HCT116 (cell line): ENCODE measurements around the gene TLR1. TPM values are rescaled to one million over a fixed set of nuclear protein-coding genes. Genes with fewer than 3 reads are reported as not detected.

Experiments used
- ATAC-seq: fragments of 200-7000 bp; cut with Tn5 transposase; 2 replicates; pipeline ENCODE4 v1.9.1; 2020; ENCODE audit warnings: mild to moderate bottlenecking, moderate library complexity
- BruUV-seq: library from RNA; stranded (reverse); fragments of 400-500 nt; replicated peaks from 2 replicates; lab custom pipeline; 2021; lab: Mats Ljungman, UMichigan
- CTCF ChIA-PET: fragments of 300-600 bp; sonication (Branson Sonifier 250); formaldehyde crosslinking; loops from one replicate; lab custom pipeline; 2021; ENCODE audit warnings: antibody characterized with exemption; lab: Charles Lee
- POLR2A ChIA-PET: fragments of 300-600, 350-600 bp; sonication (Branson Sonifier 250); formaldehyde crosslinking; loops from one replicate; lab custom pipeline; 2021; ENCODE audit warnings: antibody characterized with exemption; lab: Charles Lee
- RAD21 ChIA-PET, 2 experiments: fragments of 300-600 bp; sonication (Branson Sonifier 250); formaldehyde crosslinking; loops; one replicate each; lab custom pipeline; 2023; ENCODE audit warnings: low total read pairs in 2 of 2; ENCODE audit not compliant: uncharacterized antibody in 2 of 2, unreplicated experiment in 2 of 2, low non-redundant PET in 1 of 2; lab: Charles Lee
- DNase-seq: peaks from one replicate; pipeline ENCODE4 v3.0.0-alpha.2; 2010; ENCODE audit warnings: low read depth, low spot score
- H2AFZ ChIP-seq: fragments of 200-600 bp; shearing (Covaris generic), sonication (generic); 2 replicates; pipeline ENCODE4 v1.6.1; 2017; ENCODE audit warnings: low read depth, mixed run types, mixed read lengths, antibody characterized with exemption, low read length; ENCODE audit not compliant: poor library complexity, severe bottlenecking
- H3K27ac ChIP-seq: 2 replicates; pipeline ENCODE4 v1.5.1; 2012; ENCODE audit warnings: low read depth, low read length
- H3K27me3 ChIP-seq: fragments of 200-600 bp; sonication (generic); 2 replicates; pipeline ENCODE4 v1.6.1; 2016; ENCODE audit warnings: mixed run types, low read length, mixed read lengths; ENCODE audit not compliant: insufficient read depth
- H3K36me3 ChIP-seq, 2 experiments: fragments of 200-500 bp in 1 of 2; fragments of 200-600 bp in 1 of 2; sonication (Bioruptor generic) in 1 of 2; sonication (generic) in 1 of 2; 2 replicates each; pipeline versions ENCODE4 v1.5.1 to v1.6.1; 2014 to 2016; ENCODE audit warnings: low read length in 2 of 2, inconsistent platforms in 1 of 2, mixed read lengths in 1 of 2, mixed run types in 1 of 2; ENCODE audit not compliant: insufficient read depth in 2 of 2, control insufficient read depth in 1 of 2
- H3K4me1 ChIP-seq, 2 experiments: fragments of 200-600 bp in 1 of 2; sonication (generic) in 1 of 2; 2 replicates each; pipeline versions ENCODE4 v1.5.1 to v1.6.1; 2012 to 2017; ENCODE audit warnings: low read length in 2 of 2, inconsistent platforms in 1 of 2, mild to moderate bottlenecking in 1 of 2, mixed read lengths in 1 of 2, mixed run types in 1 of 2, moderate library complexity in 1 of 2; ENCODE audit not compliant: insufficient read depth in 2 of 2, control insufficient read depth in 1 of 2
- H3K4me2 ChIP-seq: fragments of 200-600 bp; sonication (generic); 2 replicates; pipeline ENCODE4 v1.6.1; 2017; ENCODE audit warnings: mixed run types, low read length, mixed read lengths
- H3K4me3 ChIP-seq, 2 experiments: fragments of 200-600 bp in 1 of 2; sonication (generic) in 1 of 2; replicated peaks in 1 of 2; 2 replicates each; pipeline ENCODE4 v1.5.1; 2011 to 2016; ENCODE audit warnings: low read length in 2 of 2, control low read depth in 1 of 2, low read depth in 1 of 2, mild to moderate bottlenecking in 1 of 2, mixed read lengths in 1 of 2, mixed run types in 1 of 2
- H3K79me2 ChIP-seq: fragments of 200-600 bp; sonication (generic); 2 replicates; pipeline ENCODE4 v1.6.1; 2017; ENCODE audit warnings: mild to moderate bottlenecking, mixed run types, low read length, moderate library complexity, mixed read lengths; ENCODE audit not compliant: insufficient read depth
- H3K9ac ChIP-seq: fragments of 200-600 bp; sonication (generic); 2 replicates; pipeline ENCODE4 v1.6.1; 2016; ENCODE audit warnings: low read length, mixed read lengths
- H3K9me2 ChIP-seq: fragments of 200-600 bp; sonication (generic), shearing (Covaris generic); 2 replicates; pipeline ENCODE4 v1.6.1; 2017; ENCODE audit warnings: mixed run types, mild to moderate bottlenecking, moderate library complexity; ENCODE audit not compliant: insufficient read depth
- H3K9me3 ChIP-seq, 2 experiments: fragments of 200-500 bp in 1 of 2; fragments of 200-600 bp in 1 of 2; sonication (Bioruptor generic) in 1 of 2; sonication (generic) in 1 of 2; 2 replicates each; pipeline ENCODE4 v1.6.1; 2014 to 2017; ENCODE audit warnings: low read length in 2 of 2, mixed read lengths in 2 of 2, inconsistent platforms in 1 of 2, low read depth in 1 of 2, mild to moderate bottlenecking in 1 of 2, mixed run types in 1 of 2, moderate library complexity in 1 of 2; ENCODE audit not compliant: control insufficient read depth in 1 of 2, insufficient read depth in 1 of 2
- H4K20me1 ChIP-seq: fragments of 200-600 bp; sonication (generic), shearing (Covaris generic); 2 replicates; pipeline ENCODE4 v1.6.1; 2017; ENCODE audit warnings: mixed run types, mild to moderate bottlenecking, moderate library complexity; ENCODE audit not compliant: insufficient read depth
- EZH2 ChIP-seq: fragments of 200-600 bp; sonication (generic); IDR thresholded peaks from 2 replicates; pipeline ENCODE4 v1.6.1; 2017; ENCODE audit warnings: antibody characterized with exemption, mixed run types
- EZH2phosphoT487 ChIP-seq: fragments of 200-600 bp; IDR thresholded peaks from 2 replicates; pipeline ENCODE4 v1.6.1; 2018; ENCODE audit warnings: antibody characterized with exemption, borderline replicate concordance
- FOSL1 ChIP-seq: IDR thresholded peaks from 2 replicates; pipeline ENCODE4 v1.6.1; 2012; ENCODE audit warnings: low read depth
- JUND ChIP-seq: IDR thresholded peaks from 2 replicates; pipeline ENCODE4 v1.6.1; 2012
- POLR2AphosphoS5 ChIP-seq: IDR thresholded peaks from 2 replicates; pipeline ENCODE4 v1.6.1; 2011; ENCODE audit warnings: mild to moderate bottlenecking, low read depth, low read length, moderate library complexity
- SIN3A ChIP-seq: IDR thresholded peaks from 2 replicates; pipeline ENCODE4 v1.6.1; 2012; ENCODE audit warnings: low read depth
- YY1 ChIP-seq: IDR thresholded peaks from 2 replicates; pipeline ENCODE4 v1.6.1; 2011; ENCODE audit warnings: low read length, low read depth, moderate library complexity, mild to moderate bottlenecking; ENCODE audit not compliant: insufficient replicate concordance; ENCODE audit errors: extremely low read depth
- ZBTB33 ChIP-seq: IDR thresholded peaks from 2 replicates; pipeline ENCODE4 v1.6.1; 2011; ENCODE audit warnings: mild to moderate bottlenecking, low read length, moderate library complexity; ENCODE audit not compliant: insufficient replicate concordance; ENCODE audit errors: extremely low read depth
- intact Hi-C: fragments of 100-400 bp; cut with micrococcal nuclease; formaldehyde crosslinking; loops from 2 replicates; pipeline ENCODE4 v1.10.0; 2022
- total RNA-seq: library from RNA; stranded (reverse); gene quantifications from one replicate; pipeline ENCODE4 v1.2.1, GENCODE V29; 2021; ENCODE audit not compliant: unreplicated experiment
- TF ChIP-seq, protein P1 (sequence below), 3 experiments: fragments of 200-600 bp in 1 of 3; sonication (generic) in 1 of 3; IDR thresholded peaks in 2 of 3; conservative IDR thresholded peaks in 1 of 3; 2 replicates each; pipeline ENCODE4 v1.5.1; 2012 to 2017; ENCODE audit warnings: low read depth in 2 of 3, low read length in 2 of 3, antibody characterized with exemption in 1 of 3, borderline replicate concordance in 1 of 3, control low read depth in 1 of 3, mild to moderate bottlenecking in 1 of 3, mixed read lengths in 1 of 3, mixed run types in 1 of 3, moderate library complexity in 1 of 3; ENCODE audit not compliant: insufficient read depth in 1 of 3

Gene TLR1
- total RNA-seq, 1 experiment from 2014 or later = 1.4 TPM

GRCh38 chr4:38780833-38781484 is 23.6 kb downstream of the TLR1 start:
- CTCF ChIA-PET = interaction anchor here (1.4 to 3.4 kb wide), 2 partner anchors 22 to 41 kb away, joined by 4 to 35 read pairs; no protein-coding TSS in a partner anchor
- POLR2A ChIA-PET = no interaction called here
- Histone ChIP-seq H3K4me2 (no peak overlapping the region), H2AFZ (no peak overlapping the region), H4K20me1 (no peaks in the 10 kb centered on the region), H3K9ac (no peak overlapping the region), H3K27me3 (no peaks in the 10 kb centered on the region), H3K9me2 (no peaks in the 10 kb centered on the region), H3K4me1 (no peaks in the 10 kb centered on the region), H3K36me3 (no peaks in the 10 kb centered on the region), H3K79me2 (no peaks in the 10 kb centered on the region), H3K27ac (no peak overlapping the region), H3K9me3 (no peaks in the 10 kb centered on the region), H3K4me3 (no peak overlapping the region)
- TF ChIP-seq EZH2 (no peak), JUND (no peak), POLR2AphosphoS5 (no peak), ZBTB33 (no peak), FOSL1 (no peak)
- RAD21 ChIA-PET = interaction anchor here in 1 of 2 experiments (0.6 kb wide), 1 partner anchor 22 kb away, joined by 4 read pairs; no protein-coding TSS in a partner anchor
- DNase-seq (no peak), ATAC-seq (no peak)
- intact Hi-C loops = no loop called here
- BruUV-seq = no TSS peak

DNA sequence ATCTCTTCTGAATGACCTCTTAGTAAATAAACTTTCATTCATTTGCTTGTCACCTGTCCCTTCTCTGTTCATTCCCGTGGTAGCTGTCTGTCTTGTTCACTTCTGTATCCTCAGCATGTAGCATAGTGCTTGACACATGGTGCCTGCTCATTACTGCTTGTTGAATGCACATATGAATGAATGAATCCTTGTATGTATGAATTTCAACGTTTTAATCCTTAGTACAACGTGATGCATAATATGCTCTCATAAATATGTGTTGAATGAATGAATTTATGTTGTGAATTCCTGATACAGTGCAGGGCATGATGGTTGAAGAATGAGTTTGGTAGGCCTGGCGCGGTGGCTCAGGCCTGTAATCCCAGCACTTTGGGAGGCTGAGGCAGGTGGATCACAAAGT is 24.8 kb downstream of the TLR1 start:
- ATAC-seq = no peak
- H3K27ac ChIP-seq = no peak overlapping the region
- H3K79me2 ChIP-seq = no peaks in the 10 kb centered on the region
- no peak overlapping the region for H3K4me3 ChIP-seq
- ChIA-PET RAD21 (no interaction called here), CTCF (no interaction called here), POLR2A (no interaction called here)
- no peak overlapping the region for H3K9ac ChIP-seq
- no peaks in the 10 kb centered on the region for H3K36me3 ChIP-seq
- H3K27me3 ChIP-seq = no peaks in the 10 kb centered on the region
- no peaks in the 10 kb centered on the region for H4K20me1 ChIP-seq
- H3K4me1 ChIP-seq = no peaks in the 10 kb centered on the region
- H2AFZ ChIP-seq = no peak overlapping the region
- H3K4me2 ChIP-seq = no peak overlapping the region
- no peak for DNase-seq
- intact Hi-C loops = no loop called here
- BruUV-seq = no TSS peak
- H3K9me3 ChIP-seq = no peaks in the 10 kb centered on the region
- no peaks in the 10 kb centered on the region for H3K9me2 ChIP-seq
- TF ChIP-seq ZBTB33 = no peak
- TF ChIP-seq YY1 = no peak
- TF ChIP-seq EZH2 = no peak
- TF ChIP-seq, protein P1, sequence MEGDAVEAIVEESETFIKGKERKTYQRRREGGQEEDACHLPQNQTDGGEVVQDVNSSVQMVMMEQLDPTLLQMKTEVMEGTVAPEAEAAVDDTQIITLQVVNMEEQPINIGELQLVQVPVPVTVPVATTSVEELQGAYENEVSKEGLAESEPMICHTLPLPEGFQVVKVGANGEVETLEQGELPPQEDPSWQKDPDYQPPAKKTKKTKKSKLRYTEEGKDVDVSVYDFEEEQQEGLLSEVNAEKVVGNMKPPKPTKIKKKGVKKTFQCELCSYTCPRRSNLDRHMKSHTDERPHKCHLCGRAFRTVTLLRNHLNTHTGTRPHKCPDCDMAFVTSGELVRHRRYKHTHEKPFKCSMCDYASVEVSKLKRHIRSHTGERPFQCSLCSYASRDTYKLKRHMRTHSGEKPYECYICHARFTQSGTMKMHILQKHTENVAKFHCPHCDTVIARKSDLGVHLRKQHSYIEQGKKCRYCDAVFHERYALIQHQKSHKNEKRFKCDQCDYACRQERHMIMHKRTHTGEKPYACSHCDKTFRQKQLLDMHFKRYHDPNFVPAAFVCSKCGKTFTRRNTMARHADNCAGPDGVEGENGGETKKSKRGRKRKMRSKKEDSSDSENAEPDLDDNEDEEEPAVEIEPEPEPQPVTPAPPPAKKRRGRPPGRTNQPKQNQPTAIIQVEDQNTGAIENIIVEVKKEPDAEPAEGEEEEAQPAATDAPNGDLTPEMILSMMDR (IDR thresholded peaks at IDR 0.05 in 2 of 3, conservative IDR thresholded peaks at IDR 0.05 in 1 of 3; ENCODE audit: borderline replicate concordance in 1 of 3, insufficient read depth in 1 of 3, low read depth in 2 of 3, low read length in 2 of 3) = no peak
- no peak for TF ChIP-seq SIN3A
- TF ChIP-seq EZH2phosphoT487 = no peak
- no peak for TF ChIP-seq FOSL1
